Mesothelial cell of epicardium (in vitro differentiated cells): ENCODE measurements around the gene CAPG. TPM values are rescaled to one million over a fixed set of nuclear protein-coding genes. Genes with fewer than 3 reads are reported as not detected.

Source experiments
- DNase-seq, 2 experiments: peaks; one replicate each; pipeline ENCODE4 v3.0.0; 2021; ENCODE audit warnings: low spot score in 2 of 2; ENCODE audit not compliant: unreplicated experiment in 2 of 2
- H3K27ac Mint-ChIP-seq: 2 replicates; pipeline ENCODE4 v1.8.0; 2021; ENCODE audit warnings: mixed read lengths
- H3K27me3 Mint-ChIP-seq: 2 replicates; pipeline ENCODE4 v1.8.0; 2021; ENCODE audit warnings: low read depth, mixed read lengths
- H3K36me3 Mint-ChIP-seq: 2 replicates; pipeline ENCODE4 v1.8.0; 2021; ENCODE audit warnings: mixed read lengths
- H3K4me1 Mint-ChIP-seq: 2 replicates; pipeline ENCODE4 v1.8.0; 2021; ENCODE audit warnings: mixed read lengths
- H3K4me3 Mint-ChIP-seq: 2 replicates; pipeline ENCODE4 v1.8.0; 2021; ENCODE audit warnings: mild to moderate bottlenecking, moderate library complexity, mixed read lengths
- H3K9me3 Mint-ChIP-seq: 2 replicates; pipeline ENCODE4 v1.8.0; 2021; ENCODE audit warnings: mixed read lengths
- total RNA-seq: library from RNA; stranded (reverse); gene quantifications from 3 replicates; pipeline ENCODE4 v1.2.1, GENCODE V29; 2021
- TF ChIP-seq, protein P1 (sequence below): fragments of 200-600 bp; sonication (generic); IDR thresholded peaks from one replicate; pipeline ENCODE4 v1.5.0; 2021; ENCODE audit warnings: antibody characterized with exemption; ENCODE audit not compliant: unreplicated experiment

Gene CAPG
- total RNA-seq, 1 donor from 2014 or later: 86.3 TPM

DNA sequence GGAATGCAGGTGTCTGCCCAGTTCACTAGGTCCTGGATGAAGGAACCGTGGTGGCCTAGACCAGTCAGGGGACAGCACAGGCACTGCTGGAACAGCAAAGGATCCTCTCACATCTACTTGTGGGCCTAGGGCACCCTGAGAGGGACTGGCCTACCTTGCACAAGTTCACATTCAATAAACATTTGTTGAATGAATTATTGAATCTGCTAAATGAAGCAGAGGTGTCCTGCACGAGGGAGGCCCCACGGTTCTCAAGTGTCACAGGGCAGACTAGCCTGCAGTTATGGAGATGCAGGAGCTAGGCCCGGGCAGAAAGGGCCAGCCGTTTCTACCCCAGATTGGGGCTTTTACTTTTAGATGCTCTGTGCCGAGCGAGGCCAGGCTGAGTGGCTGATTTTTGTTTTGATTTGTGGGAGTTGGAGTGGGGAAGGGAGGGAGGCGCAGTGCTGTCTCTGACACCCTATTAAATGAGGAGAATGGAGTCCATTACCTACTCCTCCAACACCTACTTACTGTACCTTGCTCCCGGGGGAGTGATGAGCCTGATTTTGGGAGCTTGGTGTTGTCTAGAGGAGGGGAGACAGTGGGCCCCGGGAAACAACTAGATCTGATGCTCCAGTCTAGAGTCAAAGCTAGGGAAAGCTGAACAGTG is 26.8 kb upstream of the CAPG start:
- peak overlapping the region; percentile 64 for H3K4me3 Mint-ChIP-seq
- H3K27me3 Mint-ChIP-seq: no peaks in the 10 kb centered on the region
- no peaks in the 10 kb centered on the region for H3K9me3 Mint-ChIP-seq
- no peak for DNase-seq
- peaks cover 32% of the 10 kb centered on the region for H3K4me1 Mint-ChIP-seq
- H3K36me3 Mint-ChIP-seq: no peaks in the 10 kb centered on the region
- TF ChIP-seq, protein P1, sequence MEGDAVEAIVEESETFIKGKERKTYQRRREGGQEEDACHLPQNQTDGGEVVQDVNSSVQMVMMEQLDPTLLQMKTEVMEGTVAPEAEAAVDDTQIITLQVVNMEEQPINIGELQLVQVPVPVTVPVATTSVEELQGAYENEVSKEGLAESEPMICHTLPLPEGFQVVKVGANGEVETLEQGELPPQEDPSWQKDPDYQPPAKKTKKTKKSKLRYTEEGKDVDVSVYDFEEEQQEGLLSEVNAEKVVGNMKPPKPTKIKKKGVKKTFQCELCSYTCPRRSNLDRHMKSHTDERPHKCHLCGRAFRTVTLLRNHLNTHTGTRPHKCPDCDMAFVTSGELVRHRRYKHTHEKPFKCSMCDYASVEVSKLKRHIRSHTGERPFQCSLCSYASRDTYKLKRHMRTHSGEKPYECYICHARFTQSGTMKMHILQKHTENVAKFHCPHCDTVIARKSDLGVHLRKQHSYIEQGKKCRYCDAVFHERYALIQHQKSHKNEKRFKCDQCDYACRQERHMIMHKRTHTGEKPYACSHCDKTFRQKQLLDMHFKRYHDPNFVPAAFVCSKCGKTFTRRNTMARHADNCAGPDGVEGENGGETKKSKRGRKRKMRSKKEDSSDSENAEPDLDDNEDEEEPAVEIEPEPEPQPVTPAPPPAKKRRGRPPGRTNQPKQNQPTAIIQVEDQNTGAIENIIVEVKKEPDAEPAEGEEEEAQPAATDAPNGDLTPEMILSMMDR: no peak
- peak overlapping the region; percentile 98 for H3K27ac Mint-ChIP-seq

DNA sequence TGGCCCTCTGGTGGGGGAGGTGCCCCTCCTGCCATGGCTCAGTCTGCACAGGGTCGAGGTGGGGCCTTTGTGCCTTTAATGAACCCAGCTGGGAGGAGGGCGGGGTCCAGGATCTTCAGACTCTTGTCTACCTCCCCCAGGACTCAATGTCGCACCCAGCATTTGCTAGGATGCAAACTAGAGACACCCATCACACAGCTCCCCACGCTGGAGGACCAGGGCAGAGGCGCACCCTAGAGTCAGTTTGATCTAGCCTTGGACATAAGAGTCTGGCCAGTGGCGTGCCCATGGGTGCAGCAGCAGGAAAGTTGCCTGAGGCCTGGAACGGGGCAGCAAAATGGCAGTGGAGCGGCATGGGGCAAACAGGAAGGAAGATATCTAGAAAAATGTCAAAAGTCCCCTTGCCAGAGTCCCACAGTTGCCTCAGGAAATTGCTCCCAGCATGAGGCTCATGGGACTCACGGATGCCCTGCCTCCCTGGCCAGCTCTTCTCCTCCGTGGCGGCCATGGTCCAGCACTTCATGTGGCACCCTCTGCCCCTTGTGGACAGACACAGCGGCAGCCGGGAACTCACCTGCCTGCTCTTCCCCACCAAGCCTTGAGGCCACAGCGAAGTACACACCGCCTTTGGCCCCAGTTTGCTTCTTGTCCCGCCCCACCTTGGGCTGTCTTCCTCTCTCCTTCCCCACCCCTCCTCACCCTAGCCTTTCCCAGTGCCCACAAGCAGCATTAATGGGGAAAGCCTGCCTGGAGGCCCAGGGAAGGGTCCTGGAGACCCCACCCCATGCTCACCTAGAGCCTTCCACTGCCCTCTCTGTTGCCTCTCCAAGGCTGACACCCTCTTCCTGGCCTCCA is 26.0 kb upstream of the CAPG start:
- Mint-ChIP-seq H3K4me3 (no peak overlapping the region), H3K27ac (peak overlapping the region; percentile 98), H3K27me3 (no peaks in the 10 kb centered on the region), H3K4me1 (peaks cover 38% of the 10 kb centered on the region), H3K36me3 (no peaks in the 10 kb centered on the region), H3K9me3 (no peaks in the 10 kb centered on the region)
- no peak for DNase-seq
- TF ChIP-seq, protein P1: no peak

DNA sequence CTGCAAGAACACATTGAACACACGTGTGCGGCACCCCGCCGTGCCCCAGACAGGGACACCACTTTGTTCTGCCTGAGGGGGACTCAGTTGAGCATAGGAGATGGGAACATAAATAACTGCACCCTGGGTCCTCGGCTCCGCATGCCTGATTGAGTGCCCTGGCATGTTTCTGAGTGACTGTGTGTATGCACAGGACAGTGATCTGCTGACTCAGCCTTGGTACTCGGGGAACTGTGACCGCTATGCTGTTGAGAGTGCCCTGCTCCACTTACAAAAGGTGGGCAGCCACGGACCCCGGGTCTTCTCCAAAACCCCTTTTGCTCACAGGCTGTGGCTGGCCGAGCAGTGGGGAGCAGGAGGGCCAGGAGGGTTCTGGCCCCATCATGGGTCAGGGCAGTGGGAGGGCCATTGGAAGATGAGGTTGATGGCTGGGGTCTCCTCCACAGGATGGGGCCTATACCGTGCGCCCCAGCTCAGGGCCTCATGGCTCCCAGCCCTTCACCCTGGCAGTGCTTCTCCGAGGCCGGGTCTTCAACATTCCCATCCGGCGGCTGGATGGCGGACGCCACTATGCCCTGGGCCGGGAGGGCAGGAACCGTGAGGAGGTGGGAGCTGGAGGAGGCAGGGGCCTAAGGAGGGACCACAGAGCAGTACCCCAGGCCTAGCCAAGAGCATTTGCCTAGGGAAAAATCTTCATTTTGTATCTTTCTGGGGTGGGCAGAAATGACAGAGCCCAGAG is 25.2 kb upstream of the CAPG start:
- no peaks in the 10 kb centered on the region for H3K36me3 Mint-ChIP-seq
- H3K27me3 Mint-ChIP-seq: no peaks in the 10 kb centered on the region
- H3K9me3 Mint-ChIP-seq: no peaks in the 10 kb centered on the region
- DNase-seq: no peak
- TF ChIP-seq, protein P1: no peak
- no peak overlapping the region for H3K4me3 Mint-ChIP-seq
- peaks cover 42% of the 10 kb centered on the region for H3K4me1 Mint-ChIP-seq
- no peak overlapping the region for H3K27ac Mint-ChIP-seq

DNA sequence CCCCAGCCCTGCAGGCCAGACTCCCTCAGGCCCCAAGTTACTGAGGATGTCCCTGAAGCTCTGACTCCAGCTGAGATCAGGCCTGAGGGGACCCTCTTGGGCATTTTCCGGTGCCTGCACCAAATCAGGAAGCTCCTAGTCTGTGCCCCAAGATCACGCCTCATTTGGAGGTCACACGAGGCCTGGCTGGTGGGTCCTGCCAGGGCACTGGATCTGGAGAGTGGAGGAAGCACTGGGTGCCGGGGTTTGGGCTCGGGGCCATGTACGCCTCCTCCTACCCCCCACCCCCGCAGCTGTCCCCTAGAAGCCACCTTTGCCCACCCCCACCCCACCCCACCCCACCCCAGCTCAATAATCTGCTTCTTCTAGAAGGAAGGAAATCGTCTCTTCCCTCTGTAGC is 24.5 kb upstream of the CAPG start:
- Mint-ChIP-seq H3K9me3 (no peaks in the 10 kb centered on the region), H3K27me3 (no peaks in the 10 kb centered on the region), H3K36me3 (no peaks in the 10 kb centered on the region), H3K4me3 (no peak overlapping the region), H3K4me1 (peaks cover 42% of the 10 kb centered on the region), H3K27ac (peak overlapping the region; percentile 16)
- no peak for DNase-seq
- TF ChIP-seq, protein P1: no peak

DNA sequence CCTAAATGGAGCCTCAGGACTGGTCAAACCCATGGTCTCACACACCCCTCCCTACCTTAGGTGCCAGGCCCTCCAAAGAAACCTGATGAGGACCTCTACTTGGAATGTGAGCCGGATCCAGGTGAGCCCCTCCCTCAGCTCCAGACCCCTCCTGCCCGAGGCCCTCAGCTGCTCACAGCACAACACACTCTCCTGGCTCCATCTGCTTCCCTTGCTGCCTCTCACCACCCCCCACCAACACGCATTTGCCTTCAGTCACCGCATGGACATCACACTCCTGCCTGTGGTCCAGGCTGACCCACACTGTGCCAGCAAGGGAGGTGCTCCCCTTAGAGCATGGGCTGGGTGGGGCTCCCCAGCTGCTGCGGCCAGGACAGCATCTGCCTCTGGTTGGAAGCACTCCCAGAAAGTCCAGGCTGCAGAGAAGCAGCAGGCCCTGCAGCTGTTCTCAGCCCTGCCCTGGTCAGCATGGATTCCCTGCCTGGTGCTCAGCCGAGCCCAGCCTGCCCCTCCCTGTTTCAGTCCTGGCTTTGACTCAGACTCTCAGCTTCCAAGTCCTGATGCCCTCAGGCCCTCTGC is 23.4 kb upstream of the CAPG start:
- Mint-ChIP-seq H3K27me3 (no peaks in the 10 kb centered on the region), H3K9me3 (no peaks in the 10 kb centered on the region), H3K4me1 (peaks cover 37% of the 10 kb centered on the region), H3K36me3 (no peaks in the 10 kb centered on the region), H3K27ac (peak overlapping the region; percentile 21), H3K4me3 (no peak overlapping the region)
- TF ChIP-seq, protein P1: no peak
- DNase-seq: no peak
